Keratinocyte (primary cell): ENCODE measurements around the gene NUP85. TPM values are rescaled to one million over a fixed set of nuclear protein-coding genes. Genes with fewer than 3 reads are reported as not detected.

ENCODE experiments used
- DNase-seq: peaks from one replicate; pipeline ENCODE4 v3.0.0-alpha.2; 2011; ENCODE audit warnings: low read depth, missing footprints, low spot score
- FAIRE-seq: peaks from 2 replicates; lab custom pipeline; 2011; peaks lifted over from hg19 to GRCh38; lab: Jason Lieb, UNC
- H2AFZ ChIP-seq: 2 replicates; pipeline ENCODE4 v1.6.0; 2012; ENCODE audit warnings: low read length, control low read depth, inconsistent platforms; ENCODE audit not compliant: control insufficient read depth
- H3K27ac ChIP-seq: 2 replicates; pipeline ENCODE4 v1.5.1; 2011; ENCODE audit warnings: low read length; ENCODE audit not compliant: control insufficient read depth, insufficient read depth
- H3K27me3 ChIP-seq: 3 replicates; pipeline ENCODE4 v1.6.0; 2011; ENCODE audit warnings: low read length; ENCODE audit not compliant: control insufficient read depth, insufficient read depth; ENCODE audit errors: extremely low read depth
- H3K36me3 ChIP-seq, 2 experiments: 2 replicates in 1 of 2; 3 replicates in 1 of 2; pipeline ENCODE4 v1.5.1; 2011; ENCODE audit warnings: low read length in 2 of 2, mild to moderate bottlenecking in 1 of 2; ENCODE audit not compliant: control insufficient read depth in 2 of 2, insufficient read depth in 2 of 2; ENCODE audit errors: extremely low read depth in 1 of 2
- H3K4me1 ChIP-seq: 3 replicates; pipeline ENCODE4 v1.5.1; 2011; ENCODE audit warnings: low read length; ENCODE audit not compliant: control insufficient read depth, insufficient read depth; ENCODE audit errors: extremely low read depth
- H3K4me2 ChIP-seq: 3 replicates; pipeline ENCODE4 v1.6.0; 2011; ENCODE audit warnings: low read depth, low read length; ENCODE audit not compliant: control insufficient read depth, insufficient read depth; ENCODE audit errors: extremely low read depth
- H3K4me3 ChIP-seq, 3 experiments: fragments of 200-600 bp in 1 of 3; sonication (generic) in 1 of 3; 2 replicates in 2 of 3; 3 replicates in 1 of 3; pipeline ENCODE4 v1.5.1; 2011 to 2016; ENCODE audit warnings: low read length in 3 of 3, mild to moderate bottlenecking in 3 of 3, control low read depth in 2 of 3, inconsistent platforms in 1 of 3, low read depth in 1 of 3, mixed read lengths in 1 of 3, mixed run types in 1 of 3, moderate library complexity in 1 of 3; ENCODE audit not compliant: control insufficient read depth in 2 of 3, insufficient read depth in 2 of 3; ENCODE audit errors: extremely low read depth in 1 of 3
- H3K79me2 ChIP-seq: 2 replicates; pipeline ENCODE4 v1.6.0; 2012; ENCODE audit warnings: low read length; ENCODE audit not compliant: control insufficient read depth, insufficient read depth
- H3K9ac ChIP-seq: 3 replicates; pipeline ENCODE4 v1.6.0; 2011; ENCODE audit warnings: low read length; ENCODE audit not compliant: control insufficient read depth, insufficient read depth; ENCODE audit errors: extremely low read depth
- H3K9me1 ChIP-seq: 3 replicates; pipeline ENCODE4 v1.6.0; 2011; ENCODE audit warnings: low read length; ENCODE audit not compliant: control insufficient read depth, insufficient read depth; ENCODE audit errors: extremely low read depth
- H3K9me3 ChIP-seq: 2 replicates; pipeline ENCODE4 v1.5.1; 2012; ENCODE audit warnings: low read depth, low read length; ENCODE audit not compliant: control insufficient read depth
- H4K20me1 ChIP-seq: 3 replicates; pipeline ENCODE4 v1.6.0; 2011; ENCODE audit warnings: low read length; ENCODE audit not compliant: control insufficient read depth, insufficient read depth; ENCODE audit errors: extremely low read depth
- CTCF ChIP-seq, 3 experiments: IDR thresholded peaks in 1 of 3; conservative IDR thresholded peaks in 1 of 3; optimal IDR thresholded peaks in 1 of 3; 2 replicates in 2 of 3; 3 replicates in 1 of 3; pipeline versions ENCODE3 to v1.5.1; 2011; ENCODE audit warnings: low read length in 3 of 3, mild to moderate bottlenecking in 3 of 3, moderate library complexity in 2 of 3, control low read depth in 1 of 3, inconsistent platforms in 1 of 3; ENCODE audit not compliant: insufficient read depth in 2 of 3; ENCODE audit errors: extremely low read depth in 1 of 3
- EZH2 ChIP-seq: IDR thresholded peaks from one replicate; pipeline ENCODE4 v1.6.1; 2012; ENCODE audit warnings: inconsistent platforms, mild to moderate bottlenecking, low read length, moderate library complexity
- dilution Hi-C: fragments of 300-500 bp; cut with MboI; formaldehyde crosslinking; loops from one replicate; pipeline ENCODE4 v1.7.0; 2020; ENCODE audit warnings: low sequenced_read_pairs; ENCODE audit not compliant: extremely low pct_ligation_motif_present
- polyA plus RNA-seq, 5 experiments: library from polyadenylated mRNA; depleted of rRNA in 3 of 5; stranded (reverse) in 3 of 5; stranded (forward) in 1 of 5; unstranded in 1 of 5; fragments of >200 nt; gene quantifications; 1 replicate in 1 of 5; 2 replicates in 3 of 5; 3 replicates in 1 of 5; pipeline versions ENCODE4 v1.2.1 to v1.2.3, GENCODE V29; 2011 to 2012; ENCODE audit warnings: missing spikeins in 2 of 5, low read depth in 1 of 5, low replicate concordance in 1 of 5

NUP85 gene
- polyA plus RNA-seq, 1 donor (not counting 4 experiments of a cell fraction or from before 2014, with no cell fraction given): 64.4 TPM

GRCh38 chr17:75239778-75240393 lies 34.4 kb downstream of the NUP85 start:
- peaks cover 59 to 76% of the 10 kb centered on the region in 2 experiments for H3K36me3 ChIP-seq
- TF ChIP-seq CTCF (optimal IDR thresholded peaks at IDR 0.05 in 1 of 3, IDR thresholded peaks at IDR 0.05 in 1 of 3, conservative IDR thresholded peaks at IDR 0.05 in 1 of 3; ENCODE audit: extremely low read depth in 1 of 3, insufficient read depth in 2 of 3, low read length in 3 of 3) (no peak), EZH2 (no peak)

DNA sequence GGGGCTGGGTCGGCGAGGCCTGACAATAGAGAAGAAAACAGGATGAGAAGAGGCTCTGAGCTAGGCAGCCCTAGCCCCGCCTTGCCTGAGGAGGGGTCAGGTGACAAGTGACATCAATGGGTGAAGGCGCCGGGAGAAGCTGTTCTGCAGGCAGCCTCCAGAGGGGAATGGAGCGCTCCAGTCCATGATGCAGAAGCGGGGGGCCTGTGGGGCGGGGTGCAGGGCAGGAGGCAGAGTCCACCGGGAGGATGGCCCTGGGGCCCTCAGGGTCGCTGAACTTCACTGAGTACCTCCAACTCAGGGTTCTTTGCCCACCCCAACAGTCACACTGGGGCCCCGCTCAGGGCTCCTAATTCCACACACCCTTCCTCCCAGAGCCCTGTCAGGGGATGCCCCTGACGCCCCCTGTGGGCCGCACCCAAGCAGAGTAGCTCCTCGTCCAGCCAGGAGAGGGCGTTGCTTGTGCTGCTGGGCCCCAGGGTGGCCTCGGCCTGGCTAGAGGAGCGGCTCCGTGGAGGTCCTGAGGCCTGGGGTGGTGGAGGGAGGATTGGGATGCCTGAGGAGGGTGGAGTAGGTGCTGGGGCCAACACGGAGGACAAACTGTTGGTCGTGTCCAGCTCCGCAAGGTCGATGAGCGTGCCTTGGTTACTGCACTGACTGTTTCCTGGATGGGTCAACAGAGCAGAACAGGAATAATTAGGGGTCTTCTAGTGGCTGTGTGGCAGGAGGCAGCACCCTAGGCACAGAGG lies 35.1 kb downstream of the NUP85 start:
- peaks cover 55 to 76% of the 10 kb centered on the region in 2 experiments for H3K36me3 ChIP-seq
- H3K9me3 ChIP-seq: no peaks in the 10 kb centered on the region
- H2AFZ ChIP-seq: no peak overlapping the region
- FAIRE-seq (no peak), DNase-seq (no peak)
- H3K9me1 ChIP-seq: no peaks in the 10 kb centered on the region
- H3K4me3 ChIP-seq: no peak overlapping the region
- H3K4me1 ChIP-seq: no peaks in the 10 kb centered on the region
- dilution Hi-C loops: no loop called here
- H3K27ac ChIP-seq: no peak overlapping the region
- no peak overlapping the region for H3K9ac ChIP-seq
- H3K79me2 ChIP-seq: no peaks in the 10 kb centered on the region
- H4K20me1 ChIP-seq: peaks cover 9% of the 10 kb centered on the region
- no peaks in the 10 kb centered on the region for H3K27me3 ChIP-seq
- H3K4me2 ChIP-seq: no peak overlapping the region
- TF ChIP-seq EZH2 (no peak), CTCF (optimal IDR thresholded peaks at IDR 0.05 in 1 of 3, IDR thresholded peaks at IDR 0.05 in 1 of 3, conservative IDR thresholded peaks at IDR 0.05 in 1 of 3; ENCODE audit: extremely low read depth in 1 of 3, insufficient read depth in 2 of 3, low read length in 3 of 3) (peak; percentile 68 to 84 (median 83))

More at GRCh38 chr17:75239778-75240393, 34.4 kb downstream of the NUP85 start:
- H3K9ac ChIP-seq: no peak overlapping the region
- dilution Hi-C loops: no loop called here
- no peak overlapping the region for H2AFZ ChIP-seq
- no peaks in the 10 kb centered on the region for H3K79me2 ChIP-seq
- no peaks in the 10 kb centered on the region for H3K9me1 ChIP-seq
- FAIRE-seq: no peak
- no peaks in the 10 kb centered on the region for H3K27me3 ChIP-seq
- no peaks in the 10 kb centered on the region for H3K9me3 ChIP-seq
- H3K4me3 ChIP-seq: no peak overlapping the region
- H3K27ac ChIP-seq: no peak overlapping the region
- no peak overlapping the region for H3K4me2 ChIP-seq
- no peak for DNase-seq
- H4K20me1 ChIP-seq: peaks cover 9% of the 10 kb centered on the region
- H3K4me1 ChIP-seq: no peaks in the 10 kb centered on the region
